HG03066 (cell line): ENCODE measurements around the gene CHMP4B.

Source experiments
- ATAC-seq: cut with Tn5 transposase; IDR thresholded peaks from one replicate; pipeline ENCODE4 v1.9.1; 2021; ENCODE audit warnings: low read depth; ENCODE audit not compliant: unreplicated experiment

The CHMP4B gene

DNA sequence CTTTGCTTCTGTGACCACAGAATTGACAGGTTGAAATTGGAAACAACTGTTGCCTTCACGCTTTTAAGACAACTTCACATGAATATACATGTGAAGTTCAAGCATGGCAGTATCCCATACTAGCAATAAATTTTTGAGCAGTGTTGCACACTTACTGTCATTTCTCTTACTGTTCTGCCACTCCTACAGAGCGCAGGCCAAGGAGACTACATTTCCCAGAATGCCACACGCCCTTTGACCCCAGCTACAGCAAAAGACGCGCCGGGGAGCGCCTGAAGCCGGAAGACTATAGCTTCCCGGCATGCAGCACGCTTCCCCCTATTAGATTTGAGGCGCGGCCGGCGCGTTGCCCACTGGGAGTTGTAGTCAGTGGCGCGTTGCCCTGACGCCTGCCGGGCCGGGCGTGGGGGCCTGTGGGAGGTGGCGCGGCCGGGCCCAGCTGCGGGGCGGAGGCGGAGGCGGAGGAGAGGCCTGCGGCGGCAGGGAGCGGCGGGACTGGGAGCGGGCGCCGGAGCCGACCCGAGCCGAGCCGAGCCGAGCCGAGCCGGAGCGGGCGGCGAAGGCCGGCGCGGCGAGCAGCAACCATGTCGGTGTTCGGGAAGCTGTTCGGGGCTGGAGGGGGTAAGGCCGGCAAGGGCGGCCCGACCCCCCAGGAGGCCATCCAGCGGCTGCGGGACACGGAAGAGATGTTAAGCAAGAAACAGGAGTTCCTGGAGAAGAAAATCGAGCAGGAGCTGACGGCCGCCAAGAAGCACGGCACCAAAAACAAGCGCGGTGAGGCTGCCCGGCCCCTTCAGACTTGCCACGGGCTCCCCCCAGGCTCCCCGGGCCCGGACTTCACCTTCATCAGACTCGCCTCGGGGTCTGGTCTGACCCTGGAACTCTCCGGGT lies at the start of gene CHMP4B:
CHMP4B (plus strand) TSS at position 464 of the 891 bp plus-strand sequence; CDS start at position 585, 121 bp downstream.
- peak; percentile 93 for ATAC-seq

GRCh38 chr20:33761698-33762250 lies 49.4 kb upstream of the CHMP4B start:
- ATAC-seq = no peak

DNA sequence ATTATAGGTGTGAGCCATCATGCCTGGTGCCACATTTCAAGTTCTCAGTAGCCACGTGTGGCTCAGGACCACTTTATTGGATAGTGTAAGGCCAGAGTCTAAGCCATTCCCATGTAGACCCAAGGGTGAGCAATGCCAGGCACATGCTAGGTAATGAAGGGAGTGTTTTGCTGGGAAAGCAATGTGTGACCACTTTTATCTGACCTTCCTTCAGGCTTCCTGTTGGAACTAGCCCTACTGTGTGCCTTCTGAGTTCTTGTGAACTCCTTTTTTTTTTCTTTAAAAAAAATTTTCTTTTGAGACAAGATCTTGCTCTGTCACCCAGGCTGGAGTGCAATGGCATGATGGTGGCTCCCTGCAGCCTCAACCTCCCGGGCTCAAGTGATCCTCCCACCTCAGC lies 46.0 kb upstream of the CHMP4B start:
- no peak for ATAC-seq

- no peak for ATAC-seq
Measured at GRCh38 chr20:33765592-33765991, 45.6 kb upstream of the CHMP4B start.

- ATAC-seq = no peak
Measured at GRCh38 chr20:33766686-33767085, 44.5 kb upstream of the CHMP4B start.

- no peak for ATAC-seq
Measured at GRCh38 chr20:33767777-33768138, 43.4 kb upstream of the CHMP4B start.

DNA sequence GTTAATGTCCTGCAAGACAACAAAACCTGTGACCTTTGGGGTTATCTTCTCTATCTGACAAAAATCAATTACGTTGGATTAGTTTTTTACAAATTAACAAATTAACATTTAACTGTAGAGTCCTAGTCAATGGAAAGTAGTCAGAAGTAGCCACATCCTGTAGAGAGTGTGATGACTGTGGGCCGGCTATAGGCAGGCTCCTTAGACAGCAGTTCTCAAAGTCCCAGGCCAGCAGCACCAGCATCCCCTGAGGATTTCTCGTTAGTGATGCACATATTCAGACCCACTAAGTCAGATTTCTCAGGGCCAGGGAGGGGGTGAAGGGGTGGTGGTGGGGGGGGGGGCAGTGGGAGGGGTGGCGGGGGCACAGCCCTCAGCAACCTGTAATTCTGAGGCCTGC lies 42.1 kb upstream of the CHMP4B start:
- ATAC-seq = no peak

DNA sequence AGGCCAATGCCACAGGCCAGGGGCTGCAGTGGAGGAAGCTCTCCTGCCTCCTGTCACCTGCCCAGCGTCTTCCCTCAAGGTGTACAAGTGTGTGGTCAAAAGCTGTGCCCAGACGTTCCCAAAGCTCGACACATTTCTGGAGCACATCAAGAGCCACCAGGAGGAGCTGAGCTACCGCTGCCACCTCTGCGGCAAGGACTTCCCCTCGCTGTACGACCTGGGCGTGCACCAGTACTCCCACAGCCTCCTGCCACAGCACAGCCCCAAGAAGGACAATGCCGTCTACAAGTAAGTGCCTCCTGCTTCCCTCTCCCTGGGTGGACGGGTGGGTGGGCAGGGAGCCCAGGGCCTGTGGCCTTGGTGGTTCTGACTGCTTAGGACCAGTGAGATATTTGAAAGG lies 41.1 kb upstream of the CHMP4B start:
- no peak for ATAC-seq

GRCh38 chr20:33771938-33772337 lies 39.2 kb upstream of the CHMP4B start:
- ATAC-seq = no peak

- no peak for ATAC-seq
Measured at GRCh38 chr20:33772439-33772838, 38.7 kb upstream of the CHMP4B start.

GRCh38 chr20:33773412-33774089 lies 37.6 kb upstream of the CHMP4B start:
- peak; percentile 51 for ATAC-seq

- no peak for ATAC-seq
Measured at GRCh38 chr20:33777816-33778215, 33.3 kb upstream of the CHMP4B start.

DNA sequence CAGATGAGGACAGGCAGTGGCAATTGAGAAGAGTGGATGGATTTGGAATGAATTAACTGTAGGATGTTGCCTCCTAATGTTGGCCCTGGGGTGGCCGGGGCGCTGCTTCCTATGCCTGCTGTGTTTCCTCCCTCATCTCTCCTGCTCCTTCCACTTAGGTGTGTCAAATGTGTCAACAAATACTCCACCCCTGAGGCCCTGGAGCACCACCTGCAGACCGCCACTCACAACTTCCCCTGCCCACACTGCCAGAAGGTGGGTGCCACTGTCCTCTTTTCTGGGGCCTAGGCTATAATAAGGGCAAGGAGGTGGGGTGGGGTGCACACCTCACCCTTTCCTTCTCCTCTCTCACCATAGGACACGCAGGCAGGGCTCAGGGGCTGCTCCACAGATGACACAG lies 30.0 kb upstream of the CHMP4B start:
- ATAC-seq = no peak

DNA sequence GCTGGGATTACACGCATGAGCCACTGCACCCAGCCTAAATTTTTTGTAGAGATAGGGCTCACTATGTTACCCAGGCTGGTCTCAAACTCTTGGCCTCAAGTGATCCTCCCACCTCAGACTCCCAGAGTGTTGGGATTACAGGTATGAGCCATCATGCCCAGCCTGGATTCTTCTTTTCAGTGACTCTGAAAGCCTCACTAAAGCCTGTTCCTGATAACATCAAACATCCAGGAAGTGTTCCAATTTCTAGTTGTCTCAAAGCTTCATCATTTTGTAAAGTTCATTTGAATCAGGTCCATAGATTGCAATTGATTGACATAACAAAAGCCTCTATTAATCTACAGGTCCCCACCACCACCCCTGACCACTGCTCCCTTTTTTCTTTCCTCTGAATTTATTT lies 29.2 kb upstream of the CHMP4B start:
- no peak for ATAC-seq

DNA sequence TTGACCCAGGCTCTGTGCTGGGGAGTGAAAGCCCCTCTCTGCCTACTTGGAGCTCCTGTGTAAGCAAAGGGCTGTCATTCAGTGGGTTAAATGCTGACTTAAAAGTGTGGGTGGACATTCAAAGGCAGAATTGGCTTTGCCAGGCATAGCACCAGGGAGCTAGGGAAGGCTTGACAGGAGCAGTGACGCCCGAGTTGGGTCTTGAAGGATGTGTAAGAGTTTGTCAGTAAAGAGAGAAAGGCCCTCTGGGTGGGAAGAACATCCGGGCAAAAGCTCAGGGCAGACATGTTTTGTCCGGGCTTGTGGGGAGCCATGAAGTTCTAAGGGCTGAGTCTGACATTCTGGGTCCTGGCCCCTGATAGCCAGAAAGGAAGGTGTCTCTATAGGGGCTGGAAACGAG lies 27.9 kb upstream of the CHMP4B start:
- ATAC-seq = no peak

- no peak for ATAC-seq
Measured at GRCh38 chr20:33783818-33784217, 27.3 kb upstream of the CHMP4B start.

DNA sequence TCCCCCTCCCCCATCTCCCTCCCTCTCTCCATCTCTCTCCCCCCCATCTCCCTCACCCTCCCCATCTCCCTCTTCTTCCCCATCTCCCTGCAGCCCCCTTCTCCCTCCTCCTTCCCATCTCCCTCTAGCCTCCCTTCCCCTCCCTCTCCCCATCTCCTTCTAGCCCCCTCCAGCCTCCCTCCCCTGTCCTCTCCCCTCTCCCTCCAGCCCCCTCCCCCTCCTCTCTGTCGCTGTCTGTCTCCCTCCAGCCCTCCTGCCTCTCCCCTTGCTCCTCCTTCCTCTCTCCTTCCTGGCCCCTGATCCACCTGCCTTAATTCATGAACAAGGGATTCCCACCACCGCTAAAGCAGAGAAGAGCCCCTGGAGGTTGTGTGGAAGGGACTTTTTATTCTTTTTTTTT lies 26.9 kb upstream of the CHMP4B start:
- no peak for ATAC-seq

DNA sequence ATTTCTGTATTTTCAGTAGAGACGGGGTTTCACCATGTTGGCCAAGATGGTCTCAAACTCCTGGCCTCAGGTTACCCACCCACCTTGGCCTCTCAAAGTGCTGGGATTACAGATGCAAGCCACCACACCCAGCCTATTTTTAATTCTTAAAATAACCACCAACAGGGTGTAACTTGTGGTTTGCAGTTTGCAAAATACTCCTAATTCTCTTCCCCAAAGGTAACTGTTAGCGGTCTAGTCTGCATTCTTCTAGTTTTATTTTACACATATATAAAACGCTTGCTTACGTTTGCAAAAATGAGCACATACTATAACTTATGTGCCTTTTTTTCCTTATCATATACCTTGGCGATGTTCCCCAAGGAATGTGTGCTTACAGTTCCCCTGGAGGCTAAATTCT lies 25.6 kb upstream of the CHMP4B start:
- ATAC-seq = no peak

DNA sequence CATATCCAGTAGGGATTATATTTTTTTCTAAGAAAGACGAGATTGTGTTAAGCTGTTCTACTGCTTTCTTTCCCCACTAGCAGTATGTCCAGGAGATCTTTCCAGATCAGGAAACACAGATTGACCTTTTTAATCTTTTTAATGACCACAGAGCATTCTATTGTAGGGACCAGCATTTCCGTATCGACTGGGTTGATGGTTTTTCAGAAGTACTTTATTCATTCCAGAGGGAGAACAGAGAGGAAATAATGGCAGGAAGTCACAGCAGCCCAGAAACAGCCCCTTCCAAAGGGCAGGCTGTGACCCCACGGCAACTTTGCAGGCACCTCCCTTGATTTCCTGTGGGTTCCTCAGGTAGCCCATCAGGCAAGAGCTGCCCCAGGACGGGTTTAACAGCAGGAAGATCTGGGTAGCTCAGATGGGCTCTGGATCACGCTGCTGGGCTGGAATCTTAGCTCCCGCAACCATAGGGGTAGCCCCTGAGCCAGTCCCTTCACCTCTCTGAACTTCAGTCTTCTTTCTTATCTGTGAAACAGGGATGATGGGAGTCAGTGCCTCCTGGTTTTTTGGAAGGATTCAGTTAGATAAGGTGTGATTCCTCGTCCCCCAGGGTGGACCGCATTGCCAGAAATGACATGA lies 23.8 kb upstream of the CHMP4B start:
- no peak for ATAC-seq

DNA sequence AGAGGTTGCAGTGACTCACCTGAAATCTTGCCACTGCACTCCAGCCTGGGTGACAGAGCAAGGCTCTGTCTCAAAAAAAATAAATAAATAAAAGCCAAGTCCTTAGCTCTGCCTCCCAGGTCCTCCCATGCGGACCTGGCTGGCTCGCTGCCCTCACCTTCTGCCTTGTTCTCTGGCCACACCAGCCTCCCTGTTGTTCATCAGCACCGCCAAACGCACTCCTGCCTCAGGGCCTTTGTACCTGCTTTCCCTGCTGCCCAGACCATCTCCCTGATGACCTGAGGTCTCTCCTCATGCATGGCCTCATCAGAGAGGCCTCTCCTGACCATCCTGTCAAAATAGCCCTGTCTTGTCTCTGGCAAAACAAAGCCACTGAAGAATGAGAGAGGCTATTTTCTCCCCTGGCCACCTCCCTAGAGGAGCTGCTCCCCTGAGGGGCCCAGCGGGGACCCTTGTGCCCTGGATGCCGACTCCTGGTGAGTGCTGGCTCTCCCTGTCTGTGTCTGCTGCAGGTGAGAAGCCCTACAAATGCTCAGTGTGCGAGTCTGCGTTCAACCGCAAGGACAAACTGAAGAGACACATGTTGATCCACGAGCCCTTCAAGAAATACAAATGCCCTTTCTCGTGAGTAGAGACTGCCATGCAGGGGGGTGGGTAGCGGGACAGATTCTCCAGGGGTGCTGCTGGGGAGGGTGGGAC lies 22.6 kb upstream of the CHMP4B start:
- ATAC-seq = no peak
